ENCODE results near the gene PPEF2.
"Not testable (repeated sequence)": the region's sequence is repeated elsewhere in the genome, so short reads cannot be mapped to it uniquely, and the experiment has no call there.

The PPEF2 gene, protein sequence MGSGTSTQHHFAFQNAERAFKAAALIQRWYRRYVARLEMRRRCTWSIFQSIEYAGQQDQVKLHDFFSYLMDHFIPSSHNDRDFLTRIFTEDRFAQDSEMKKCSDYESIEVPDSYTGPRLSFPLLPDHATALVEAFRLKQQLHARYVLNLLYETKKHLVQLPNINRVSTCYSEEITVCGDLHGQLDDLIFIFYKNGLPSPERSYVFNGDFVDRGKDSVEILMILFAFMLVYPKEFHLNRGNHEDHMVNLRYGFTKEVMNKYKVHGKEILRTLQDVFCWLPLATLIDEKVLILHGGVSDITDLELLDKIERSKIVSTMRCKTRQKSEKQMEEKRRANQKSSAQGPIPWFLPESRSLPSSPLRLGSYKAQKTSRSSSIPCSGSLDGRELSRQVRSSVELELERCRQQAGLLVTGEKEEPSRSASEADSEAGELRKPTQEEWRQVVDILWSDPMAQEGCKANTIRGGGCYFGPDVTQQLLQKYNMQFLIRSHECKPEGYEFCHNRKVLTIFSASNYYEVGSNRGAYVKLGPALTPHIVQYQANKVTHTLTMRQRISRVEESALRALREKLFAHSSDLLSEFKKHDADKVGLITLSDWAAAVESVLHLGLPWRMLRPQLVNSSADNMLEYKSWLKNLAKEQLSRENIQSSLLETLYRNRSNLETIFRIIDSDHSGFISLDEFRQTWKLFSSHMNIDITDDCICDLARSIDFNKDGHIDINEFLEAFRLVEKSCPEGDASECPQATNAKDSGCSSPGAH

GRCh38 chr4:75902352-75902751 lies at the start of gene PPEF2:
Gene PPEF2 (minus strand): TSS chr4:75902452. CDS start chr4:75896325, 6,127 bp downstream.
- no peak for DNase-seq

DNA sequence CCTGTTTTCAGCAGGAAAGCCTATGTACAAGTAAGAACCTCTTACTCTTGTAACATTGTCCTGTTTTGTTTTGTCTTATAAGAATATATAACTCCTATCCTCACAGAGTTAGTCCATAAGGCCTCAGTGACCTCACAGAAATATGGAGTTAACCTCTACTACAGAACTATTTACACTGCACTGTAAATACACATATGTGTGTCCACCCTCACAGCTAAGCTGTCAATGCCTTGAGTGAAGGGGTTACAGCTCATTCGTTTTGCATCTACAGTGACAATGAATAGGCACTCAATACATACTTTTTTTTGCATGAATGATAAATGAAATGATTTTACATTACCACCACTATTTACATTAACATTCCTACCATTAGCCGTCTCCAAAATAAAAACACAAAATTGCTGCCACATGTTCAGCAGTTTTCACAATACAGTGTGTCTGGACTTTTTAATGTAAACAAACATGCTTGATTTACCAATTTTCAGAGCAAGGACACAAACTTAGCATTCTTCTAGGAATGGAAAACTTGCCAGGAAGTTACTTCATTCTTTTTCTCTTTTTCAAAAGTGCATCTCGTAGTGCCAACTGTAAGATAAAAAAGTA lies 48.1 kb upstream of the PPEF2 start:
- peak; percentile 15 for DNase-seq

DNA sequence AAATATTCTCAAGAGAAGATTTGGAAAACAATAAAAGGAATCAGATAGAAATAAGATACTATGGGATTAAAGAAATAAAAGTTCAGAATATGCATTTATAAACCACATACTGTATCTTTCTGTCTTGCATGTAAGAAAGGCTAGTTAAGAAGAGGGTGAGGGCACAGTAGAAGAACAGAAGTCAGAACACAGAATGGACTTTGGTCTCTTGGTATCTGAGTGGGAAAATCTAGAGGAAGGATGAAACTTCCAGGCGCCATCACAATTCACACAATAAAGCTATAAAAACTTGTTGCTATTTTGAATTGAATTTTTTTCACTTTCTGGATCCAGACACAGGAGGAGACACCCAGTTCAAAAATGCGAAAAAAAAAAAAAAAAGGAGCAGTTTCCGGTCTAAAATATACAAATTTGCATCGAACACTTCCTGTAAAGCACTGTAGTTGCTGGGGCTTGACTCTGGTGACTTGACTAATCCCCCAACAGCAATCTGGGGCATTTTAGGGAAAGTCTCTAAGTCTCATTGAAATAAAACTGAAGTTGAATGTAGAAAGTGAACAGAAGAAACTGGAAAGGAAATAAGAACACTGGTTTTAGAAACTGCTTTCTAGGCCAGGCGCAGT lies 46.7 kb upstream of the PPEF2 start:
- DNase-seq, result no peak

- peak; percentile 34 for DNase-seq
Observed at GRCh38 chr4:75940692-75941253, 38.5 kb upstream of the PPEF2 start, which contains the start of gene NAAA. Gene NAAA (minus strand): TSS chr4:75941013. CDS start chr4:75940949, 64 bp downstream.

DNA sequence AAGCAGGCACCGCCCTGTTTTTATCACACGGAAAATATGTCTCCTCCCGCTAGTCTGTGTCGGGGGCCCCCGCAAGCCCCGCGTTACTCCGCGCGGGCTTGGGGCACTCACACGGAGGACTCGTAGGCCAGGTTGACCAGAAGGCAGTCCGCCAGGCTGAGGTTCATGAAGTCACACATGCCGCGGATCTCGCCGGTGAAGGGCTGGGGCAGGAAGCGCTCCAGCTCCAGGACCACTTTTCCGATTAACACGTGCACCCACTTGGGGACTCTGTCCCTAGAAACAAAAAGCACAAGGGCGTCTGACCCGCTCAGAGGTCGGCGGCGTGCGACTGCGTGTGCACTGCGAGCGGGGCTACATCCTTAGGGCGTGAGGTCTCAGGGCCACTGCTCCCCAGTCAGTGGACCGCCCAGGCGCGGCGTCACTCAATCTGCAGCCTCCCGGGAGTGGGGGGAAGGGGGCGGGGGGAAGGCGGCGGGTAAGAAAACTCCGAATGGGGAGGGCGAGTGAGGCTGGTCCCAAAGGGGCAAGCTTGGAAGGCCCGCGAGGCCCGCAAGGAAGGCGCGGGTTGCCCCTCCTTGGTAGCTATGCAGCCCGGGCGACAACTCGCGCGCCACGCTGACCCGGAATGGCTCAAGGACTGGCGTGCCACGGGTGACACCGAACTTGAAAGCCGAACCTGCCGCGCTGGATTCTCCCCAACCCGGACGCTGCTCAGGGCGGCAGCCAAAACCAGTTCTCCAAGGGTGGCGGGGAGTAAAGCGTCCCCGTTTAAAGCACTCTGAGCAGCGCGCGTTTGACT lies 37.8 kb upstream of the PPEF2 start:
- peak; percentile 38 for DNase-seq

DNA sequence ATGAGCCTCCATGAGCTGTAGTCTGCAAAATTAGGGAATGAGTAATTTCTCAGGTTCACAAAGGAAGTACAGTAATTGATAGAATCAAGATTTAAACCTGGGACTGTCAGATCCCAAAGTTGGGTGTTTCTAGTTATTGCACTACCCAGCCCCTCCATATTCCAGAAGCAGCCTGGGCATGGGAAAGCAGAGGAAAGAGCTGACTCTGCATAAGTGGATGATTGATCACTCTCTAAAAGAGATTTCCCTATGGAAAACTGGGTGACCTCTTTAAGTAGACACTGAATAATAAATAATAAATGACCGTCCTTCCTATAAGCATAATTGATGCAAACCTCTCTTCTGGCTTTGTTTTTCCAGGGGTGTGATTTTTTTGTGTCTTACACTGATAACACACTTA lies 33.4 kb upstream of the PPEF2 start:
- DNase-seq, result no peak

DNA sequence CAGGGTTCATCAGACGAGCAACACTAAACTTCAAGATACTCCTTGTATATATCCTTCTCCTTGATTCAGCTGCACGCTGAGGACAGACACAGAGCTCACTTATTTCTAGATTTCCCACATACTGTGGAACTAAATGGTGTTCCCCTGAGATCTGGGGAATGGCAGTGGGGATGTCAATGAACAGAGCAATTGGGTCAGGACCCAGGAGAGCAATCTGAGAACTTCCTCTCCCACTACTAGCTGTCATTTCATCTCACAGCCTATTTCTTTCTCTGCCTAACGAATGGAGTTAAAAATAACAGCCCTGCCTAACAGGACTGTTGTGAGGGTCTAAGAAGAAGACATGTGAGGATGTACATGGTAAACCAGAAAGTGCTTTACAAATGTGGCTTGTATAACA lies 27.9 kb upstream of the PPEF2 start:
- DNase-seq, result no peak

- not testable (repeated sequence) for DNase-seq
Observed at GRCh38 chr4:75924916-75925315, 22.7 kb upstream of the PPEF2 start.

DNA sequence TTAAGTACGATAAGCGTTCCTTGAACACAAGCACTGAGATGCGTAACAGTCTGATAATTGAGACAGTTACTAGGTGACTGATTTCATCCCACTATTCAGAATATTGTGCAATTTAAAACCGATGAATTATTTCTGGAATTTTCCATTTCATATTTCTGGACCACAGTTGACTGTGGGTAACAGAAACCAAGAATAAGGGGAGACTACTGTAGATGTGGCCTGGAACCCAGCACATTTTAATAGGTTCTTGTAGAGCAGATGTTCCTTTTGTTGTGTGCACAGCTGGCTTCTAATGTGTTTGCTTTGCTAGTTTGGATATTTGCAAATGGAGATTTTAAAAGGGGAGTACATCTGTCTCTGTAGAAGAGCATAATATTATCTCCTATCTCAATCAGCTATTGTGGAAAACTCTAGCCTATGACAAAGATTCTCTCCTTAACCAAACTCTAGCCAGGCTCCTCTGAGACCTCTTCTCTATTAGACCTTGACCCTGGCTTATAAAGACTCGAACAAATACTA lies 22.1 kb upstream of the PPEF2 start:
- no peak for DNase-seq

DNA sequence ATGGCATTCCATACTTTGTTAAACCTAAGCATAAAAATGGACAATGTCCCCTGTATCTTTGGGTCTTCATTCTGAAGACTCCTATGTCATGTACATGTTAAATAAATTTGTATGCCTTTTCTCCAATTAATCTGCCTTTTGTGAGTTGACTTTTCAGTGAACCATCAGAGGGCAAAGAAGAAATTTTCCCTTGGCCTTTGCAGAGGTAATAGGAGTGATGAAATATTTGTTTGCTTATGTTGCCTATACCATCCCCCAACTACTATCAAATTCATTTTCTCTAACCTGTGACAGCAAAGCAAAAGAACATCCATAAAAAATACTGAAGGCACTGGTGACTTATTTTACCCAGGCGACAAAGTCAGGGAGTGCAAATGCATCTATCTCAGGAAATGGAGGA lies 20.3 kb upstream of the PPEF2 start:
- DNase-seq, result no peak

DNA sequence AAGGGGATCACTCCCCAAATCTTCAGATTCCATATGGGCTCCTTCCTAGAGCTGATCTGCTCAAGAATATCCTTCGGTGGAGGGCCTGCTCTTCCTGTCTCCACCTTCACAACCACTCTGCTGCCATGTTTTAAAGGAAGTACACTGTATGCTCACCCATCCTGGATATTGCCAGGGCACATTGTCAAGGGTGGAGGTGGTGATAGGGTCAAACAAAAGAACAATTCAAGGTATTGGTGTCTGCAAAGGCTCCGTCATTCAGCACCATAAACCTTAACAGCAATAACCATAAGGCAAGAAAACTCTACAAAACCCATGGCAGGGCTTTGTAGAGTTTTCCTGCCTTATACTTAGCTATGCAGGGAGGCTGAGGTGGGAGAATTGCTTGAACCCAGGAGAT lies 19.7 kb upstream of the PPEF2 start:
- DNase-seq, result no peak

- no peak for DNase-seq
Observed at GRCh38 chr4:75920327-75920726, 18.1 kb upstream of the PPEF2 start.

GRCh38 chr4:75919920-75920319 lies 17.7 kb upstream of the PPEF2 start:
- peak; percentile 18 for DNase-seq

DNA sequence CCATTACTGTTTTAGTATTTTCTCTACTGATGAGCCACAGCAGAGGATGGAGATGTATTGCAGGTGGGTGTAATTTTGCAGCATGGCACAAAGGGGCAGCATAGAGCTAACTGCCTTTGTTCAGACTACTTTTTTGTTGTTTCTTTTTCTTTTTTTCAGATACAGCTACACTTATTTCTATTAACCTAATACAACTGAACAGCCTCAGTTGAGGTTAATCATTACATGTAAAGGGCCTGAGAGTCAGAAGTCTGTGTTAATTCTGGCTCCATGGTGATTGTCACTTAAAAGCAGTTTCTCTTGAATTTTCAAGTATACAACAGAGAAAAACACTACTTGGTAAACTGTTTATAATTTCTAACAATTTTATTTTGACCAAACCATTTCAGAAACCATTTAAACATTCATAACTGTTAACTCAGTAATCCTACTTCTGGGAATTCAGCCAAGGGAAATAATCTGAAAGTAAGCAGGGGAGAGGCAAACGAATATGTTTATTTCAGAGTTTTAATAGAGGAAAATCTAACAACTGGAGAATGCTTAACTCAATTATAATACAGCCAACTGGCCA lies 13.9 kb upstream of the PPEF2 start:
- DNase-seq, result peak; percentile 41

DNA sequence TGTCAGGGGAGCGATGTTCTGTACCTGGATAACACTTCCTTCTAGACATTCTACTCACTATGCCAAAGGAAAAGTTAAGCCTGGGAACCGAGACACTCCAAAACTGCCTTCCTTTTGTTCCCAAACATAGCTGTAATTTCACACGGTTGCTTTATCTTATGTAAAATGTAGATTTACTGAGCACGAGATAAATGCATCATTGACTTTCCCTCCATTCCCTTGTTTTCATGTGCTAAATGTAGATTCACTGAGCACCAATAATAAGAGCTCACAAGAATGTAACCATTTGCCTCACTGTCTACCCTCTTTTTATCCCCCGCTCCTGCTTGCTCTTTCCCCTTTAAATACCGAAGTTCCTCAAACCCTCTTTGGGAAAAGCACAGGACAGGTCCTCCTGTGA lies 10.7 kb upstream of the PPEF2 start:
- DNase-seq, result no peak

- DNase-seq, result not testable (repeated sequence)
Observed at GRCh38 chr4:75910831-75911230, 8.6 kb upstream of the PPEF2 start.

GRCh38 chr4:75909405-75909804 lies 7.2 kb upstream of the PPEF2 start:
- DNase-seq, result no peak

GRCh38 chr4:75908555-75908954 lies 6.3 kb upstream of the PPEF2 start:
- DNase-seq, result no peak

- no peak for DNase-seq
Observed at GRCh38 chr4:75907966-75908365, 5.7 kb upstream of the PPEF2 start.

- no peak for DNase-seq
Observed at GRCh38 chr4:75904076-75904475, 1.8 kb upstream of the PPEF2 start.

DNA sequence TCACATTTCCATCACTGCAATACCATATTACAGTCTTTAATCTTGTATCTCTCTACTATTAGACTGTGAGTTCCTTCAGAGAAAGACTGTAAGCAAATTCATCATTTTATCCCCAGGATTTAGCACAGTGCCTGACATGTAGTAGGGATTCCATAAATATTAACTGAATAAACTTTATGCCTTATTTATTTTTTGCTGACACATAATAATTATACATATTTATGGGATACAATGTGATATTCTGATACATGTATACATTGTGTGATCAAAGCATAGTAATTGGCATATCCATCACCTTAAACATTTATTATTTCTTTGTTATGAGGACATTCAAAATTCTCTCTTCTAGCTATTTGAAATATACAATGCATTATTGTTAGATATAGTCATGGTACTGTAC lies 3.7 kb downstream of the PPEF2 start:
- no peak for DNase-seq
